ENCODE measurements around the gene TMEM17. TPM values are rescaled to one million over a fixed set of nuclear protein-coding genes. Genes with fewer than 3 reads are reported as not detected.

The TMEM17 gene
- total and polyA plus RNA-seq, 9 of the 15 experiments (the other 6 are each of a cell fraction or from before 2014, with no cell fraction given) = 0.58 to 2.2 (median 1.2) TPM

DNA sequence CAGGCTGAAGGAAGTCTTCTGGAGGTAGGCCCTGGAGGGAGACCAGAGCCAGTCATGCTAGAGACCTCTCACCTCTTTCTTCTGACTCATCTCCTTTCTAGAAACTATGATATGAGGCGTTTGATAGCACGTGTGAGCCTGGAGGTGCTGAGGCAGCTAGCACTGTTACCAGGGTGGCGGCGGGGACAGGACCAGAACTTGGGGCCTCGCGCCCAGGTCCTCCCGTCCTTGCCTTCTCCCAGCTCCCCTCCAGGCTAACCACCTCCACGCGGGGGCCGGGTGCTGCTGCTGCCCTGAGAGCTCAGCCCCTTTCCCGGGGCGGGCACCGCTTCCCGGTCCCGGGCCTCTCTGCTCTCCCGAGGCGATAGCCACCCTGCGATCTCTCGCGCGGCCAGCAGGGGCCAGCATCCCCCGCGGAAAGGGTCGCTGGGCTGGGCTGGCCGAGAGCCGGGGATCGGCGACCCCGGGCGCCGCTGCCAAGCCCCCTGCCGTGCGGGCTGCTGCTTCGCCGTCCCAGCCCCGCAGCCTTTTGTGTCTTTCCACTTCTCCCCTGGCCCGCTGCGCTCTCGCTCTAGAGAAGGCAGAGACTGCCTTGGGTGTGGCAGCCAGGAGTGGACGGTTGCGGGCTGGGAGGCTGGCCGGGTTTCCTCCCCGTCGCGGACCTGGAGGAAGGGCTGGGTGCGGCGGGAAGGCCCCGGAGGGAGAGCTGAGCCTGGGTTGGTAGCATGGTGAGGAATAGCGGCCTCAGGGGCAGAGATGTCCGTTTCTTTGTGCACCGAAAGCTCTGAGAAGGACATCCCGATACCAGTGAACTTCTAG, 49.1 kb downstream of the TMEM17 start (continued):
- TF ChIP-seq ZFPM2 (CRISPR knock-in tag; IDR thresholded peaks at IDR 0.05) = 0 out of 2 replicates have a peak, but pooled peaks have one; percentile 26
- TF ChIP-seq MCM5 (IDR thresholded peaks at IDR 0.05; ENCODE audit: low read depth) = no peak
- no peak for TF ChIP-seq ZNF655 (CRISPR knock-in tag; IDR thresholded peaks at IDR 0.05)
- no peak for TF ChIP-seq JUND (IDR thresholded peaks at IDR 0.05; ENCODE audit: borderline replicate concordance, low read depth, low read length)
- no peak; the same call in 2 of the 3 replicates for TF ChIP-seq JUND (tag; IDR thresholded peaks at IDR 0.05; ENCODE audit: borderline replicate concordance, low read depth, low read length)
- peak; percentile 99 for TF ChIP-seq DEAF1 (CRISPR knock-in tag; IDR thresholded peaks at IDR 0.05)
- TF ChIP-seq FOXO4 (CRISPR knock-in tag; IDR thresholded peaks at IDR 0.05) = no peak
- TF ChIP-seq CHCHD3 (CRISPR knock-in tag; IDR thresholded peaks at IDR 0.05) = no peak
- no peak for TF ChIP-seq ZNF431 (CRISPR knock-in tag; IDR thresholded peaks at IDR 0.05)
- TF ChIP-seq ZNF780A (CRISPR knock-in tag; IDR thresholded peaks at IDR 0.05) = no peak
- TF ChIP-seq, protein P1, sequence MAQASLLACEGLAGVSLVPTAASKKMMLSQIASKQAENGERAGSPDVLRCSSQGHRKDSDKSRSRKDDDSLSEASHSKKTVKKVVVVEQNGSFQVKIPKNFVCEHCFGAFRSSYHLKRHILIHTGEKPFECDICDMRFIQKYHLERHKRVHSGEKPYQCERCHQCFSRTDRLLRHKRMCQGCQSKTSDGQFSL (CRISPR knock-in tag; IDR thresholded peaks at IDR 0.05) = no peak
- TF ChIP-seq, protein P1 (tag; IDR thresholded peaks at IDR 0.05) = no peak
- no peak for TF ChIP-seq ZNF695 (CRISPR knock-in tag; IDR thresholded peaks at IDR 0.05)
- no peak for TF ChIP-seq ZNF239 (CRISPR knock-in tag; IDR thresholded peaks at IDR 0.05)
- TF ChIP-seq HLTF (IDR thresholded peaks at IDR 0.05) = no peak
- no peak for TF ChIP-seq SRSF1 (IDR thresholded peaks at IDR 0.05; ENCODE audit: low read depth, low read length)
- TF ChIP-seq, protein P2, sequence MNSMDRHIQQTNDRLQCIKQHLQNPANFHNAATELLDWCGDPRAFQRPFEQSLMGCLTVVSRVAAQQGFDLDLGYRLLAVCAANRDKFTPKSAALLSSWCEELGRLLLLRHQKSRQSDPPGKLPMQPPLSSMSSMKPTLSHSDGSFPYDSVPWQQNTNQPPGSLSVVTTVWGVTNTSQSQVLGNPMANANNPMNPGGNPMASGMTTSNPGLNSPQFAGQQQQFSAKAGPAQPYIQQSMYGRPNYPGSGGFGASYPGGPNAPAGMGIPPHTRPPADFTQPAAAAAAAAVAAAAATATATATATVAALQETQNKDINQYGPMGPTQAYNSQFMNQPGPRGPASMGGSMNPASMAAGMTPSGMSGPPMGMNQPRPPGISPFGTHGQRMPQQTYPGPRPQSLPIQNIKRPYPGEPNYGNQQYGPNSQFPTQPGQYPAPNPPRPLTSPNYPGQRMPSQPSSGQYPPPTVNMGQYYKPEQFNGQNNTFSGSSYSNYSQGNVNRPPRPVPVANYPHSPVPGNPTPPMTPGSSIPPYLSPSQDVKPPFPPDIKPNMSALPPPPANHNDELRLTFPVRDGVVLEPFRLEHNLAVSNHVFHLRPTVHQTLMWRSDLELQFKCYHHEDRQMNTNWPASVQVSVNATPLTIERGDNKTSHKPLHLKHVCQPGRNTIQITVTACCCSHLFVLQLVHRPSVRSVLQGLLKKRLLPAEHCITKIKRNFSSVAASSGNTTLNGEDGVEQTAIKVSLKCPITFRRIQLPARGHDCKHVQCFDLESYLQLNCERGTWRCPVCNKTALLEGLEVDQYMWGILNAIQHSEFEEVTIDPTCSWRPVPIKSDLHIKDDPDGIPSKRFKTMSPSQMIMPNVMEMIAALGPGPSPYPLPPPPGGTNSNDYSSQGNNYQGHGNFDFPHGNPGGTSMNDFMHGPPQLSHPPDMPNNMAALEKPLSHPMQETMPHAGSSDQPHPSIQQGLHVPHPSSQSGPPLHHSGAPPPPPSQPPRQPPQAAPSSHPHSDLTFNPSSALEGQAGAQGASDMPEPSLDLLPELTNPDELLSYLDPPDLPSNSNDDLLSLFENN (IDR thresholded peaks at IDR 0.05; ENCODE audit: low read depth in 2 of 2, low read length in 2 of 2) = no peak
- TF ChIP-seq ELF2 (CRISPR knock-in tag; IDR thresholded peaks at IDR 0.05) = 0 out of 2 replicates have a peak, but pooled peaks have one; percentile 36
- peak; percentile 67; the same call in 1 of the 2 replicates for TF ChIP-seq ATF7 (IDR thresholded peaks at IDR 0.05)
- TF ChIP-seq HDAC3 (IDR thresholded peaks at IDR 0.05; ENCODE audit: borderline replicate concordance, partially characterized antibody) = no peak
